Measurements from ENCODE around the gene DAB2IP. TPM values are rescaled to one million over a fixed set of nuclear protein-coding genes. Genes with fewer than 3 reads are reported as not detected.
A peak's percentile ranks its signal among the peaks of the same experiment; 100 is the strongest.

DAB2IP gene
- total RNA-seq, 1 donor from 2014 or later = 67.8 TPM

DNA sequence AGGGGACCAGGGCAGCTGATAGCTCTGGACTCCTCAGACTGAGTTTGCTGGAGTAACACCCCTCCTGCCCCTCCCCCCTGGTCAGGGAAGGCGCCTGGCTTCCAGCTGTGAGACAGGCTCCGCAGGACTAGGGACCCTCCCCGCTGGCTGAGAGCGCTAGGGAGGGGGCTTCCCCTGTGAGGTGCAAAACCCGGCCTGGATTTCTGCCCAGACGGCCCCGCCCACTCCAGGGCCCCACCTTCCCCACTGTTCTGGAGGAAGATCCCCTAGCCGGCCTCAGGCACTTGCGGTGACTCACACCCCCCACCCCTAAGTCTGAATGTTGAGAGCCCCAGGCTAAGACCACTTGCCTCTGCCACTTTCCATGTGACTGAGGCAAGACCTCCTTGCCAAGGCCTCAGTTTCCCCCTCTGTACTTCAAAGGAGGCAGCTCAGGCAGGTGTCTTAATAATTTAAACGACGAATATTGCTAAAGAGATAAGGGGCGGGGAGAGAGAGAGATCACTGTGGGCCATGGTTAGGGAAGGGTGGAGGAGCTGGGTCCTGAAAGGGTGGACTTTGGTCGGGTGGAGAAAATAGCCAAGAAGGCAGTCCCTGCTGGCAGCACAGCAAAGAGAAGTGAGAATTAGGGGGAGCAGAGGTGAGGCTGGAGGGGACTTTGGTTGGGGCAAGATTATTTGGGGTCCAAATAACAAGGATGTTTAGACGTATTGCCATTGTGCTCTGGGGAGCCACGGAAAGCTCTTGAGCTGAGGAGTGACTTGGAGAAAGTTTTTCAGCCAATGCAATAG is 1.0 kb upstream of the DAB2IP start:
- TF ChIP-seq CTCF (IDR thresholded peaks at IDR 0.05; ENCODE audit: unreplicated experiment) = no peak
- Mint-ChIP-seq H3K27ac (peak overlapping the region; percentile 87), H3K36me3 (ENCODE audit: insufficient read depth) (no peaks in the 10 kb centered on the region), H3K4me3 (ENCODE audit: low read depth) (peak overlapping the region; percentile 74), H3K4me1 (ENCODE audit: low read depth) (peaks cover 35% of the 10 kb centered on the region), H3K9me3 (ENCODE audit: low read depth) (no peaks in the 10 kb centered on the region), H3K27me3 (no peaks in the 10 kb centered on the region)
- peak; percentile 71 for DNase-seq (ENCODE audit: low spot score, unreplicated experiment)

DNA sequence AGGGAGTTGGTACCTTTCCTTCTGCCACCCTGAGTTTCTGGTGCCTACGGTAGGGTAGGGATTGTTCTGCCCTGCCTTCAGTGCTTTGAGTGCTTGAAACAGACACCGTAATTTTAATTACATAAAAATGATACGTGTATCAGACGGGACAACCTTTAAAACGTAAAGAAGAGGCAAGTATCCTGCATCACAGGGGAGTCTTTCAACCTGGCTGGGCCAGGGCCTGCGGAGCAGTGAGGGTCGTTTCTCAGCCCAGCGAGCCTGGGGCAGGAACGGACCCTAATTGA is 483 bp upstream of the DAB2IP start:
- Mint-ChIP-seq H3K27ac (peak overlapping the region; percentile 87), H3K4me3 (ENCODE audit: low read depth) (peak overlapping the region; percentile 74), H3K36me3 (ENCODE audit: insufficient read depth) (no peaks in the 10 kb centered on the region), H3K27me3 (no peaks in the 10 kb centered on the region), H3K4me1 (ENCODE audit: low read depth) (peaks cover 35% of the 10 kb centered on the region), H3K9me3 (ENCODE audit: low read depth) (no peaks in the 10 kb centered on the region)
- DNase-seq (ENCODE audit: low spot score, unreplicated experiment) = no peak
- no peak for TF ChIP-seq CTCF (IDR thresholded peaks at IDR 0.05; ENCODE audit: unreplicated experiment)

GRCh38 chr9:121652021-121652837 is 795 bp downstream of the DAB2IP start:
- H3K4me1 Mint-ChIP-seq (ENCODE audit: low read depth) = peaks cover 35% of the 10 kb centered on the region
- no peak for TF ChIP-seq CTCF (IDR thresholded peaks at IDR 0.05; ENCODE audit: unreplicated experiment)
- H3K27me3 Mint-ChIP-seq = no peaks in the 10 kb centered on the region
- peak overlapping the region; percentile 49 for H3K27ac Mint-ChIP-seq
- peak overlapping the region; percentile 83 for H3K4me3 Mint-ChIP-seq (ENCODE audit: low read depth)
- no peaks in the 10 kb centered on the region for H3K36me3 Mint-ChIP-seq (ENCODE audit: insufficient read depth)
- no peak for DNase-seq (ENCODE audit: low spot score, unreplicated experiment)
- H3K9me3 Mint-ChIP-seq (ENCODE audit: low read depth) = no peaks in the 10 kb centered on the region

- Mint-ChIP-seq H3K27ac (peak overlapping the region; percentile 49), H3K4me1 (ENCODE audit: low read depth) (peaks cover 35% of the 10 kb centered on the region)
These were observed 1.4 kb downstream of the DAB2IP start for GRCh38 chr9:121652838-121653231.

More at GRCh38 chr9:121652838-121653231, 1.4 kb downstream of the DAB2IP start:
- Mint-ChIP-seq H3K9me3 (ENCODE audit: low read depth) (no peaks in the 10 kb centered on the region), H3K27me3 (no peaks in the 10 kb centered on the region), H3K36me3 (ENCODE audit: insufficient read depth) (no peaks in the 10 kb centered on the region), H3K4me3 (ENCODE audit: low read depth) (peak overlapping the region; percentile 83)
- TF ChIP-seq CTCF (IDR thresholded peaks at IDR 0.05; ENCODE audit: unreplicated experiment) = no peak
- DNase-seq (ENCODE audit: low spot score, unreplicated experiment) = no peak
